Epithelial cell of proximal tubule (primary cell): Measurements from ENCODE around the gene LYPD3. TPM values are rescaled to one million over a fixed set of nuclear protein-coding genes. Genes with fewer than 3 reads are reported as not detected.

Experiments used
- DNase-seq: peaks from one replicate; pipeline ENCODE4 v3.0.0-alpha.2; 2011; ENCODE audit warnings: low read depth
- H3K4me3 ChIP-seq: 2 replicates; pipeline ENCODE4 v1.5.1; 2011; ENCODE audit warnings: low read depth, mild to moderate bottlenecking, low read length
- CTCF ChIP-seq: conservative IDR thresholded peaks from 2 replicates; pipeline ENCODE4 v1.5.1; 2012; ENCODE audit warnings: low read depth, mild to moderate bottlenecking, low read length
- total RNA-seq: library from RNA; depleted of rRNA; stranded (reverse); fragments of >200 nt; gene quantifications from 2 replicates; pipeline ENCODE4 v1.2.3, GENCODE V29; 2015

Gene LYPD3
- total RNA-seq, 1 donor from 2014 or later = 0.98 TPM

DNA sequence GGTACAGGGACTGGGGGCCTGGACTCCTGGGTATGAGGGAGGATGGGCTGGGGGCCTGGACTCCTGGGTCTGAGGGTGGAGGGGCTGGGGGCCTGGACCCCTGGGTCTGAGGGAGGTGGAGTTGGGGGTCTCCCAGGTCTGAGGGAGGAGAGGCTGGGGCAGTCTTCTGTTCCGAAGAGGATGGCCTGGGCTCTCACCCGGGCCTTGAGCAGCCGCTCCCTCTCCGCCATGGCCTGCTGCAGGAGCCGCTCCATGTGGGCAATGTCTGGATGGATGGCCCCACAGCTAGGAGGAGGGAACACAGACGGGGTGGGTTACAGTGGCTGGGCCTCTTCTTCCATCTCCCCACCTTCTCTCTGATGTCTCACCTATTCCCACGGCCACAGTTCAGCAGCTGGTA is 21.0 kb upstream of the LYPD3 start:
- TF ChIP-seq CTCF = no peak
- no peak for DNase-seq
- no peak overlapping the region for H3K4me3 ChIP-seq

DNA sequence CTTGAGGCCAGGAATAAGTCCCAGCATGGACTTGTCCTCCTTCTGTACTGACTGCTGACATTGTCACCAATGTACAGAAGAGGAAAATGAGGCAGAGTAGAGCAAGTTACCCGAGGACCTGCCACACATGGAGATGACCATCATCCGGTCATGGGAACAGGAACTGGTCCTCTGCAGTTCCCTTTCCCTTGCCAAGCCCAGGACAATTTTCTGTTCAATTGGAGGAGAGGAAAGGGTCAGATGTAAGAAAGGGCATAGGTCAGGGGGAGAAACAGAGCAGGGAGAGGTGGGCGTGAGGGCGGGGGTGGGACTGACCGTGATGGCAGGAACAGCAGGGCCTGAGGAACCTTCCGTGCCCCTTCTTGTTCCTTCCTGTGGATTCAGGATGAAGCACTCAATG is 20.5 kb upstream of the LYPD3 start:
- DNase-seq = no peak
- H3K4me3 ChIP-seq = no peak overlapping the region
- no peak for TF ChIP-seq CTCF

- H3K4me3 ChIP-seq = no peak overlapping the region
- no peak for TF ChIP-seq CTCF
- DNase-seq = no peak
These were observed 17.9 kb upstream of the LYPD3 start for GRCh38 chr19:43483281-43483680.

GRCh38 chr19:43482193-43482592 is 16.8 kb upstream of the LYPD3 start:
- TF ChIP-seq CTCF = no peak
- H3K4me3 ChIP-seq = no peak overlapping the region
- no peak for DNase-seq

- no peak for TF ChIP-seq CTCF
- no peak for DNase-seq
- H3K4me3 ChIP-seq = no peak overlapping the region
These were observed 16.3 kb upstream of the LYPD3 start for GRCh38 chr19:43481701-43482100.

DNA sequence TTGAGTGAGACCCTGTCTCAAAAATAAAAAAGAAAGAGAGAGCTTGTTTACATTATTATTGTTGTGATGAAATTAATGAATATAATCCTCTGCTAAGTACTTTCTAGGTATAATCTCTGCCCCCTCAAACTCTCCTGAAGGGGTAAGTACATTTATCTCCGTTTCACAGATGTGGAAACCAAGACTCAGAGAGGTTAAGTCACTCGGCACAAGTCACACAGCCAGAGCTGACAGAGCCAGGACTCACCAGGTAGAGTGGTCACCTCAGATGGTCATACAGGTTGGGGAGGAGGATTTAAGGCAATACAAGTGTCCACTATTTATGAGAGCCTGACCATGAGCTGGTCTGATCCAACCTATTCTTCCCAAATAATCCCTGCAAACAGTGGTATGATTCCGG is 15.2 kb upstream of the LYPD3 start:
- DNase-seq = no peak

More for the DNA sequence above, 15.2 kb upstream of the LYPD3 start:
- TF ChIP-seq CTCF = no peak
- H3K4me3 ChIP-seq = no peak overlapping the region
